Measurements from ENCODE around the gene PLXNB2.

DNA sequence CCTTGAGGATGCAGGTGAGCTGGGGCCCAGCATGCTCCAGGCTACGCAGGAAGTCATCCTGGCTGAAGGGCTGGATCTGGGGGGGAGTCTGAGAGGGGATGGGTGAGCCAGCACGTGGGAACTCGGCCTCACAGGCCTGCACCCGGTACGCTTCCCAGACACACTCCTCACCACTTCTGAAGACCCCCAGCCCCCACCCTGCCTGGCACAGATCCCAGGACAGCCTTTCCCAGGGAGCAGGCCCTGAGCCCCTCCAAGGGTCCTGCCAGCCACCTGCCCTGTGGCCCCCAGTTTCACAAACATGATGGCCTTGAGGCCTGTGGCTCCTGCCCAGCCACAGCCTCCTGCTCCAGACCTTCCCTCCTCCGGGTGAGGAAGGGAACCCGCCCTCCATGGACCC, 5.6 kb upstream of the PLXNB2 start:
- TF ChIP-seq EZH2 (IDR thresholded peaks at IDR 0.05; ENCODE audit: borderline replicate concordance, low read depth, low read length, severe bottlenecking): no peak
- TF ChIP-seq, protein P1, sequence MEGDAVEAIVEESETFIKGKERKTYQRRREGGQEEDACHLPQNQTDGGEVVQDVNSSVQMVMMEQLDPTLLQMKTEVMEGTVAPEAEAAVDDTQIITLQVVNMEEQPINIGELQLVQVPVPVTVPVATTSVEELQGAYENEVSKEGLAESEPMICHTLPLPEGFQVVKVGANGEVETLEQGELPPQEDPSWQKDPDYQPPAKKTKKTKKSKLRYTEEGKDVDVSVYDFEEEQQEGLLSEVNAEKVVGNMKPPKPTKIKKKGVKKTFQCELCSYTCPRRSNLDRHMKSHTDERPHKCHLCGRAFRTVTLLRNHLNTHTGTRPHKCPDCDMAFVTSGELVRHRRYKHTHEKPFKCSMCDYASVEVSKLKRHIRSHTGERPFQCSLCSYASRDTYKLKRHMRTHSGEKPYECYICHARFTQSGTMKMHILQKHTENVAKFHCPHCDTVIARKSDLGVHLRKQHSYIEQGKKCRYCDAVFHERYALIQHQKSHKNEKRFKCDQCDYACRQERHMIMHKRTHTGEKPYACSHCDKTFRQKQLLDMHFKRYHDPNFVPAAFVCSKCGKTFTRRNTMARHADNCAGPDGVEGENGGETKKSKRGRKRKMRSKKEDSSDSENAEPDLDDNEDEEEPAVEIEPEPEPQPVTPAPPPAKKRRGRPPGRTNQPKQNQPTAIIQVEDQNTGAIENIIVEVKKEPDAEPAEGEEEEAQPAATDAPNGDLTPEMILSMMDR (IDR thresholded peaks at IDR 0.05; ENCODE audit: borderline replicate concordance, extremely low read depth, low read length, poor library complexity, severe bottlenecking): no peak

Data from DND-41 (cell line).